A673 (cell line): ENCODE results near the gene CACHD1. TPM values are rescaled to one million over a fixed set of nuclear protein-coding genes. Genes with fewer than 3 reads are reported as not detected.

ENCODE experiments used
- BruUV-seq: library from RNA; stranded (reverse); fragments of 400-500 nt; replicated peaks from 2 replicates; lab custom pipeline; 2021; lab: Mats Ljungman, UMichigan
- CTCF ChIA-PET: fragments of 300-600 bp; sonication (Branson Sonifier 250); formaldehyde crosslinking; loops from one replicate; lab custom pipeline; 2022; ENCODE audit warnings: antibody characterized with exemption; lab: Charles Lee
- POLR2A ChIA-PET: fragments of 300-600 bp; sonication (Branson Sonifier 250); formaldehyde crosslinking; loops from one replicate; lab custom pipeline; 2022; ENCODE audit warnings: antibody characterized with exemption; ENCODE audit not compliant: low non-redundant PET; lab: Charles Lee
- DNase-seq: peaks from one replicate; pipeline ENCODE4 v3.0.0-alpha.2; 2015; ENCODE audit warnings: low spot score
- H3K27ac ChIP-seq: fragments of 200-600 bp; sonication (generic); 2 replicates; pipeline ENCODE4 v1.5.1; 2016; ENCODE audit warnings: mixed run types, low read depth, mild to moderate bottlenecking, mixed read lengths, antibody characterized with exemption, low read length; ENCODE audit not compliant: poor library complexity, severe bottlenecking
- H3K27me3 ChIP-seq: fragments of 200-600 bp; sonication (generic); replicated peaks from 2 replicates; pipeline ENCODE4 v1.6.1; 2017; ENCODE audit warnings: mixed run types, low read depth, mild to moderate bottlenecking, mixed read lengths, antibody characterized with exemption, low read length; ENCODE audit not compliant: insufficient read depth, poor library complexity
- H3K36me3 ChIP-seq: fragments of 200-600 bp; sonication (generic); 2 replicates; pipeline ENCODE4 v1.6.1; 2016; ENCODE audit warnings: mixed run types, mild to moderate bottlenecking, mixed read lengths, antibody characterized with exemption, low read length; ENCODE audit not compliant: insufficient read depth, poor library complexity, severe bottlenecking
- H3K4me1 ChIP-seq: fragments of 200-600 bp; sonication (generic); 2 replicates; pipeline ENCODE4 v1.6.1; 2017; ENCODE audit warnings: mixed run types, mild to moderate bottlenecking, mixed read lengths, antibody characterized with exemption, low read length; ENCODE audit not compliant: insufficient read depth, poor library complexity, severe bottlenecking
- H3K4me3 ChIP-seq: fragments of 200-600 bp; sonication (generic); 2 replicates; pipeline ENCODE4 v1.5.1; 2016; ENCODE audit warnings: low read depth, mixed run types, mild to moderate bottlenecking, mixed read lengths, low read length; ENCODE audit not compliant: poor library complexity, severe bottlenecking
- H3K9me3 ChIP-seq: fragments of 200-600 bp; sonication (generic); 2 replicates; pipeline ENCODE4 v1.6.1; 2016; ENCODE audit warnings: mixed run types, low read depth, mild to moderate bottlenecking, mixed read lengths, antibody characterized with exemption, low read length; ENCODE audit not compliant: poor library complexity, severe bottlenecking
- CTCF ChIP-seq: fragments of 300-800, 200-600 bp; sonication (generic); conservative IDR thresholded peaks from 2 replicates; pipeline ENCODE4 v1.5.1; 2017; ENCODE audit warnings: low read depth, mild to moderate bottlenecking, antibody characterized with exemption, low read length, moderate library complexity, mixed read lengths
- EZH2 ChIP-seq: fragments of 200-600 bp; sonication (generic); IDR thresholded peaks from 2 replicates; pipeline ENCODE4 v1.6.1; 2017; ENCODE audit warnings: borderline replicate concordance, low read depth, mild to moderate bottlenecking, mixed read lengths, antibody characterized with exemption, low read length; ENCODE audit not compliant: poor library complexity, severe bottlenecking
- intact Hi-C: fragments of 100-400 bp; cut with micrococcal nuclease; formaldehyde crosslinking; loops from one replicate; pipeline ENCODE4 v1.10.0; 2022; ENCODE audit not compliant: unreplicated experiment
- total RNA-seq: library from RNA; stranded (reverse); gene quantifications from 2 replicates; pipeline ENCODE4 v1.2.3, GENCODE V29; 2021

The CACHD1 gene
- total RNA-seq, 1 experiment from 2014 or later, result 39.2 TPM

DNA sequence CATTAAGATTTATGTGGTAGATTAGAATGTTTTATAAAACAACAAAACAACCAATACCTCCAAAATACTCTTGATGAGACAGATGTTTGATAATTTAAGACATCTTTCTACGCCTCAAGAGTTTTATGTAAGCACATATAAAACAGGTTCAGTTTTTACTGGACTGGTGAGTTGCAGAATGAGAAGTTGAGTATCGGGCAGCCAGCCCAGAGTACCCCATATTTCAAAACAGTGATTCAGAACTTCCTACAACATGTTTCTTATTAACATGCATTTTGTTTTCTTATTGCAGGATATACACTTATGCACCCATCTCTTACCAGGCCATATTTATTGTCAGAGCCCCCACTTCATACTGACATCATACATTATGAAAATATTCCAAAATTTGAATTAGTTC lies 183.5 kb downstream of the CACHD1 start:
- CTCF ChIA-PET, result no interaction called here

GRCh38 chr1:64654519-64655341 lies 184.8 kb downstream of the CACHD1 start:
- H3K4me3 ChIP-seq, result no peak overlapping the region
- H3K36me3 ChIP-seq, result peaks cover 50% of the 10 kb centered on the region
- DNase-seq, result peak; percentile 78
- TSS peak; percentile 5 for BruUV-seq
- no peaks in the 10 kb centered on the region for H3K27me3 ChIP-seq
- H3K4me1 ChIP-seq, result peaks cover 14% of the 10 kb centered on the region
- intact Hi-C loops, result loop anchor here (5.0 to 10.0 kb wide), 2 partner anchors 182 to 290 kb away; partner anchors contain the start of gene CACHD1
- no peak overlapping the region for H3K27ac ChIP-seq
- CTCF ChIA-PET, result interaction anchor here (0.5 to 0.8 kb wide), 5 partner anchors 292 to 581 kb away, joined by 3 to 4 read pairs (median 3); no protein-coding TSS in a partner anchor
- POLR2A ChIA-PET, result no interaction called here
- TF ChIP-seq EZH2 (no peak), CTCF (peak; percentile 59)
- no peaks in the 10 kb centered on the region for H3K9me3 ChIP-seq

More for the DNA sequence above, 183.5 kb downstream of the CACHD1 start:
- intact Hi-C loops, result loop anchor here (5.0 to 10.0 kb wide), 2 partner anchors 181 to 289 kb away; partner anchors contain the start of gene CACHD1
- Histone ChIP-seq H3K36me3 (peaks cover 43% of the 10 kb centered on the region), H3K27me3 (no peaks in the 10 kb centered on the region), H3K4me1 (peaks cover 14% of the 10 kb centered on the region), H3K27ac (no peak overlapping the region), H3K9me3 (no peaks in the 10 kb centered on the region), H3K4me3 (no peak overlapping the region)
- no TSS peak for BruUV-seq
- DNase-seq, result no peak
- POLR2A ChIA-PET, result no interaction called here
- TF ChIP-seq CTCF (no peak), EZH2 (no peak)

DNA sequence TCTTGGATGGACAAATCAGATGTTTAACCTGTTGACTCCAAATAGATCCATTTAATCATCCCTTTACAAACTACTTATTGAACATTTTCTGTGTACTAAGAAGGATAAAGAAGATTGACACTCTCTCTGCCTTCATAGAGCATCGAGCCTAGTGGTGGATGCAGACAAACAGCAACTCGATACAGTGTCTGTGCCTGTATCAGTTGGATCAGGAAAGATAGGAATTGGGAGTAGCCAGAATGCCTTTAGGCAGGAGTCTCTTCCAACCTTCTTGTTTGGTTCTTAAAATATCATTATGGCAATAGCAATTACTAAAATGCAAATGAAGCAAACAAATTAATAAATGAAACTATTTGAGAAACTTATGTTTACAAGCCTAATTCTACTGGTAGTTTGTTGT lies 185.9 kb downstream of the CACHD1 start:
- Histone ChIP-seq H3K4me1 (peaks cover 14% of the 10 kb centered on the region), H3K36me3 (peaks cover 58% of the 10 kb centered on the region), H3K9me3 (no peaks in the 10 kb centered on the region), H3K27ac (no peak overlapping the region), H3K27me3 (no peaks in the 10 kb centered on the region), H3K4me3 (no peak overlapping the region)
- no peak for TF ChIP-seq CTCF
- no peak for TF ChIP-seq EZH2
- ChIA-PET POLR2A (no interaction called here), CTCF (no interaction called here)
- no TSS peak for BruUV-seq
- intact Hi-C loops, result loop anchor here (10.0 kb wide), 1 partner anchor 291 kb away; no protein-coding TSS in a partner anchor
- DNase-seq, result no peak
